Lung (tissue), 12 donors: ENCODE data around the gene FAM217A. TPM values are rescaled to one million over a fixed set of nuclear protein-coding genes. Genes with fewer than 3 reads are reported as not detected.

Experiments used
- ATAC-seq: fragments of 200-7000 bp; cut with Tn5 transposase; one replicate; pipeline ENCODE4 v1.9.1; 2020; ENCODE audit warnings: moderate number of reproducible peaks; ENCODE audit not compliant: insufficient read depth, low FRiP score
- DNase-seq, 3 donors: peaks; one replicate each; pipeline ENCODE4 v3.0.0-alpha.2; 2013 to 2017
- H3K27ac ChIP-seq, 2 donors: one replicate each; pipeline ENCODE4 v1.5.1; 2013; ENCODE audit warnings: mild to moderate bottlenecking in 2 of 2, moderate library complexity in 2 of 2, control low read depth in 1 of 2, inconsistent platforms in 1 of 2, low read depth in 1 of 2, low read length in 1 of 2
- H3K27me3 ChIP-seq, 3 donors: one replicate each; pipeline ENCODE4 v1.5.1; 2013; ENCODE audit warnings: low read length in 2 of 3; ENCODE audit not compliant: control insufficient read depth in 3 of 3, insufficient read depth in 3 of 3
- H3K36me3 ChIP-seq, 4 donors: one replicate each; pipeline ENCODE4 v1.5.1; 2013; ENCODE audit warnings: low read length in 4 of 4, mild to moderate bottlenecking in 1 of 4, moderate library complexity in 1 of 4; ENCODE audit not compliant: control insufficient read depth in 4 of 4, insufficient read depth in 4 of 4
- H3K4me1 ChIP-seq, 5 donors: one replicate each; pipeline ENCODE4 v1.5.1; 2013; ENCODE audit warnings: low read length in 5 of 5, mild to moderate bottlenecking in 2 of 5, moderate library complexity in 1 of 5; ENCODE audit not compliant: control insufficient read depth in 5 of 5, insufficient read depth in 5 of 5
- H3K4me3 ChIP-seq: one replicate; pipeline ENCODE4 v1.5.1; 2013; ENCODE audit warnings: mild to moderate bottlenecking, control low read depth, moderate library complexity
- H3K9ac ChIP-seq, 2 donors: one replicate each; pipeline ENCODE4 v1.5.1; 2013; ENCODE audit warnings: low read length in 2 of 2, control low read depth in 1 of 2; ENCODE audit not compliant: insufficient read depth in 1 of 2
- H3K9me3 ChIP-seq, 4 donors: one replicate each; pipeline ENCODE4 v1.5.1; 2013; ENCODE audit warnings: low read length in 3 of 4, mild to moderate bottlenecking in 1 of 4, moderate library complexity in 1 of 4; ENCODE audit not compliant: control insufficient read depth in 4 of 4, insufficient read depth in 3 of 4
- WGBS, 2 donors: extraction: QIAGEN DNeasy Blood & Tissue Kit; methylation state at CpG; one replicate each; pipeline ENCODE4 v1.1.7; 2013; 5-methylcytosine and 5-hydroxymethylcytosine counted together
- polyA plus RNA-seq, 2 donors: library from polyadenylated mRNA; stranded (reverse); fragments of 200-250 nt; gene quantifications; one replicate each; pipeline ENCODE4 v1.2.1, GENCODE V29; 2013
- total RNA-seq, 2 donors: library from RNA; depleted of rRNA in 1 of 2; stranded (reverse); fragments of >200 nt in 1 of 2; gene quantifications; one replicate each; pipeline ENCODE4 v1.2.1, GENCODE V29; 2014 to 2021
- TF ChIP-seq, protein P1 (sequence below): IDR thresholded peaks from 2 replicates; pipeline ENCODE4 v1.5.1; 2012; ENCODE audit warnings: mild to moderate bottlenecking; ENCODE audit errors: control extremely low read depth, extremely low read depth
- donor health status: control.
- donor health status: control.
- donor health status: Bipolar disorder and iron deficiency.
- donor health status: healthy.
- donor health status: DM: yes; HTN: yes; CAD: no.

FAM217A gene
- total and polyA plus RNA-seq, 4 donors, result not detected

DNA sequence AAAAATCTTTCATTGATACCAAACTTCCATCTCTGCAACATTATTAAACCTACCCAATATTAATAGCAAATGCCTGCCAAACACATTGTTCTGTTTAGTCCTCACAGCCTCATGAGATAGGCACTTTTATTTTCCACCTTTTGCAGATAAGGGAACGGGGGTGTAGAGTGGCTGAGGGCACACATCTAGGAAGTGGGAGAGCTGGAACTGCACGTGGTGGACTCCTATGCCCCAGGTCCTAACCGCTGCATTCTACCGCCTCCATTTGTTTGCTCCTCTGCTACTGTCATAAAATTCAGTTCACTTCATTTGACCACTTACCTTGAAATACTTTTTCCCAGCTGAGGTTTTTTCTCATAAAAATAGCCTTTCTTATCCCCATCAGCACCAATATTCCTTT lies 7.6 kb downstream of the FAM217A start:
- no peak for ATAC-seq
- Histone ChIP-seq H3K9ac (no peak overlapping the region), H3K27ac (no peak overlapping the region), H3K27me3 (no peaks in the 10 kb centered on the region), H3K36me3 (no peaks in the 10 kb centered on the region), H3K9me3 (no peaks in the 10 kb centered on the region), H3K4me3 (no peak overlapping the region), H3K4me1 (no peaks in the 10 kb centered on the region)
- 80 to 81% methylated on average over 4 of the region's 4 CpGs for WGBS, 2 donors
- no peak for DNase-seq
- TF ChIP-seq, protein P1, sequence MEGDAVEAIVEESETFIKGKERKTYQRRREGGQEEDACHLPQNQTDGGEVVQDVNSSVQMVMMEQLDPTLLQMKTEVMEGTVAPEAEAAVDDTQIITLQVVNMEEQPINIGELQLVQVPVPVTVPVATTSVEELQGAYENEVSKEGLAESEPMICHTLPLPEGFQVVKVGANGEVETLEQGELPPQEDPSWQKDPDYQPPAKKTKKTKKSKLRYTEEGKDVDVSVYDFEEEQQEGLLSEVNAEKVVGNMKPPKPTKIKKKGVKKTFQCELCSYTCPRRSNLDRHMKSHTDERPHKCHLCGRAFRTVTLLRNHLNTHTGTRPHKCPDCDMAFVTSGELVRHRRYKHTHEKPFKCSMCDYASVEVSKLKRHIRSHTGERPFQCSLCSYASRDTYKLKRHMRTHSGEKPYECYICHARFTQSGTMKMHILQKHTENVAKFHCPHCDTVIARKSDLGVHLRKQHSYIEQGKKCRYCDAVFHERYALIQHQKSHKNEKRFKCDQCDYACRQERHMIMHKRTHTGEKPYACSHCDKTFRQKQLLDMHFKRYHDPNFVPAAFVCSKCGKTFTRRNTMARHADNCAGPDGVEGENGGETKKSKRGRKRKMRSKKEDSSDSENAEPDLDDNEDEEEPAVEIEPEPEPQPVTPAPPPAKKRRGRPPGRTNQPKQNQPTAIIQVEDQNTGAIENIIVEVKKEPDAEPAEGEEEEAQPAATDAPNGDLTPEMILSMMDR, result no peak

DNA sequence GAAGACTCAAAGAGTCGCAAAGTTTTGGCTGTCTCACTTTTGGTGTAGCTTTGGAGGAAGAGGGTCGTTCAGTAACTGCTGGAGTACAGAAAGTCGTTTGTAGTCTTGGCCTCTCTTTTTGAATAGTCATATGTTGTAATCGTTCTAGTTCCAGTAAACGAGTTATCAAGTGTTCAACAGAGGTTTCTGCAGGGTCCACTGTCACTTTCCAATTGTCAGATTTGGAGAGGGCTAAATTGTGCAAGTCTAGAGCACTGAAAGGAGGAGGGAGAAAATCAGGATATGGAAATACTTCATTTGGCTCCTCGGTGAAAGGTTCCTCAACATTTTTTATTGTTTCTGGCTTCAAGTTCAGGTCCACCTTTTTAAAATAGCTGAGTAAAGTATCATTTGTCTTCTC lies 9.7 kb downstream of the FAM217A start:
- H3K9me3 ChIP-seq, result no peaks in the 10 kb centered on the region
- H3K4me1 ChIP-seq, result no peaks in the 10 kb centered on the region
- DNase-seq, result no peak
- peaks cover 2 to 5% (median 4%) of the 10 kb centered on the region in 4 donors for H3K36me3 ChIP-seq
- H3K4me3 ChIP-seq, result no peak overlapping the region
- ATAC-seq, result no peak
- TF ChIP-seq, protein P1, result no peak
- no peak overlapping the region for H3K27ac ChIP-seq
- no peak overlapping the region for H3K9ac ChIP-seq
- WGBS, 2 donors, result 62 to 78% methylated on average over 6 of the region's 6 CpGs
- no peaks in the 10 kb centered on the region for H3K27me3 ChIP-seq

DNA sequence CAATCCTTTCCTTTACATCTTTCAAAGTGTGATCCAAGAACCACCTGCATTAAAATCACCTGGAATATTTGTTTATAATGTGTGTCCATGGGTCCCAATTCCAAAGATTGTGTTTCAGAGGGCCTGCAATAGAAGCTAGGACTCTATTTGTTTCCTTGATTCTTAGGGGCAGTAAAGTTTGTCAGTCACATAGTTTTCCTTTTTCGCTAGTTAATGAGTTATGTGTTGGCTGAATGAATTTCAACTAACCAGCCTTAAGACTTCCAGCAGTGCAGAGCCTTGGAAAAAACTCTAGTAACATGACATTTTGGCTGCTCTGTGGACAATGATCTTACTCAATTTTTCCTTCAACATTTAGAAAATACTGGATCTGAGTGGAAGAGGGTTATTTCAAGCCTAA lies 11.3 kb downstream of the FAM217A start:
- DNase-seq (no peak), ATAC-seq (no peak)
- Histone ChIP-seq H3K27ac (no peak overlapping the region), H3K9ac (no peak overlapping the region), H3K27me3 (no peaks in the 10 kb centered on the region), H3K4me3 (no peak overlapping the region), H3K4me1 (no peaks in the 10 kb centered on the region), H3K36me3 (peaks cover 5 to 12% (median 6%) of the 10 kb centered on the region in 4 donors), H3K9me3 (no peaks in the 10 kb centered on the region)
- TF ChIP-seq, protein P1, result no peak
- 95 to 100% methylated on average over 1 of the region's 1 CpG for WGBS, 2 donors
